HCT116 (cell line): Measurements from ENCODE around the gene IMPACT. TPM values are rescaled to one million over a fixed set of nuclear protein-coding genes. Genes with fewer than 3 reads are reported as not detected.

Experiments
- ATAC-seq: fragments of 200-7000 bp; cut with Tn5 transposase; 2 replicates; pipeline ENCODE4 v1.9.1; 2020; ENCODE audit warnings: mild to moderate bottlenecking, moderate library complexity
- BruUV-seq: library from RNA; stranded (reverse); fragments of 400-500 nt; replicated peaks from 2 replicates; lab custom pipeline; 2021; lab: Mats Ljungman, UMichigan
- CTCF ChIA-PET: fragments of 300-600 bp; sonication (Branson Sonifier 250); formaldehyde crosslinking; loops from one replicate; lab custom pipeline; 2021; ENCODE audit warnings: antibody characterized with exemption; lab: Charles Lee
- POLR2A ChIA-PET: fragments of 300-600, 350-600 bp; sonication (Branson Sonifier 250); formaldehyde crosslinking; loops from one replicate; lab custom pipeline; 2021; ENCODE audit warnings: antibody characterized with exemption; lab: Charles Lee
- RAD21 ChIA-PET, 2 experiments: fragments of 300-600 bp; sonication (Branson Sonifier 250); formaldehyde crosslinking; loops; one replicate each; lab custom pipeline; 2023; ENCODE audit warnings: low total read pairs in 2 of 2; ENCODE audit not compliant: uncharacterized antibody in 2 of 2, unreplicated experiment in 2 of 2, low non-redundant PET in 1 of 2; lab: Charles Lee
- DNase-seq: peaks from one replicate; pipeline ENCODE4 v3.0.0-alpha.2; 2010; ENCODE audit warnings: low read depth, low spot score
- H2AFZ ChIP-seq: fragments of 200-600 bp; shearing (Covaris generic), sonication (generic); 2 replicates; pipeline ENCODE4 v1.6.1; 2017; ENCODE audit warnings: low read depth, mixed run types, mixed read lengths, antibody characterized with exemption, low read length; ENCODE audit not compliant: poor library complexity, severe bottlenecking
- H3K27ac ChIP-seq: 2 replicates; pipeline ENCODE4 v1.5.1; 2012; ENCODE audit warnings: low read depth, low read length
- H3K27me3 ChIP-seq: fragments of 200-600 bp; sonication (generic); 2 replicates; pipeline ENCODE4 v1.6.1; 2016; ENCODE audit warnings: mixed run types, low read length, mixed read lengths; ENCODE audit not compliant: insufficient read depth
- H3K36me3 ChIP-seq, 2 experiments: fragments of 200-500 bp in 1 of 2; fragments of 200-600 bp in 1 of 2; sonication (Bioruptor generic) in 1 of 2; sonication (generic) in 1 of 2; 2 replicates each; pipeline versions ENCODE4 v1.5.1 to v1.6.1; 2014 to 2016; ENCODE audit warnings: low read length in 2 of 2, inconsistent platforms in 1 of 2, mixed read lengths in 1 of 2, mixed run types in 1 of 2; ENCODE audit not compliant: insufficient read depth in 2 of 2, control insufficient read depth in 1 of 2
- H3K4me1 ChIP-seq, 2 experiments: fragments of 200-600 bp in 1 of 2; sonication (generic) in 1 of 2; 2 replicates each; pipeline versions ENCODE4 v1.5.1 to v1.6.1; 2012 to 2017; ENCODE audit warnings: low read length in 2 of 2, inconsistent platforms in 1 of 2, mild to moderate bottlenecking in 1 of 2, mixed read lengths in 1 of 2, mixed run types in 1 of 2, moderate library complexity in 1 of 2; ENCODE audit not compliant: insufficient read depth in 2 of 2, control insufficient read depth in 1 of 2
- H3K4me2 ChIP-seq: fragments of 200-600 bp; sonication (generic); 2 replicates; pipeline ENCODE4 v1.6.1; 2017; ENCODE audit warnings: mixed run types, low read length, mixed read lengths
- H3K4me3 ChIP-seq, 2 experiments: fragments of 200-600 bp in 1 of 2; sonication (generic) in 1 of 2; replicated peaks in 1 of 2; 2 replicates each; pipeline ENCODE4 v1.5.1; 2011 to 2016; ENCODE audit warnings: low read length in 2 of 2, control low read depth in 1 of 2, low read depth in 1 of 2, mild to moderate bottlenecking in 1 of 2, mixed read lengths in 1 of 2, mixed run types in 1 of 2
- H3K79me2 ChIP-seq: fragments of 200-600 bp; sonication (generic); 2 replicates; pipeline ENCODE4 v1.6.1; 2017; ENCODE audit warnings: mild to moderate bottlenecking, mixed run types, low read length, moderate library complexity, mixed read lengths; ENCODE audit not compliant: insufficient read depth
- H3K9ac ChIP-seq: fragments of 200-600 bp; sonication (generic); 2 replicates; pipeline ENCODE4 v1.6.1; 2016; ENCODE audit warnings: low read length, mixed read lengths
- H3K9me2 ChIP-seq: fragments of 200-600 bp; sonication (generic), shearing (Covaris generic); 2 replicates; pipeline ENCODE4 v1.6.1; 2017; ENCODE audit warnings: mixed run types, mild to moderate bottlenecking, moderate library complexity; ENCODE audit not compliant: insufficient read depth
- H3K9me3 ChIP-seq, 2 experiments: fragments of 200-500 bp in 1 of 2; fragments of 200-600 bp in 1 of 2; sonication (Bioruptor generic) in 1 of 2; sonication (generic) in 1 of 2; 2 replicates each; pipeline ENCODE4 v1.6.1; 2014 to 2017; ENCODE audit warnings: low read length in 2 of 2, mixed read lengths in 2 of 2, inconsistent platforms in 1 of 2, low read depth in 1 of 2, mild to moderate bottlenecking in 1 of 2, mixed run types in 1 of 2, moderate library complexity in 1 of 2; ENCODE audit not compliant: control insufficient read depth in 1 of 2, insufficient read depth in 1 of 2
- H4K20me1 ChIP-seq: fragments of 200-600 bp; sonication (generic), shearing (Covaris generic); 2 replicates; pipeline ENCODE4 v1.6.1; 2017; ENCODE audit warnings: mixed run types, mild to moderate bottlenecking, moderate library complexity; ENCODE audit not compliant: insufficient read depth
- CBX3 ChIP-seq: IDR thresholded peaks from 2 replicates; pipeline ENCODE4 v1.6.1; 2012; ENCODE audit warnings: low read depth
- CEBPB ChIP-seq: IDR thresholded peaks from 2 replicates; pipeline ENCODE4 v1.6.1; 2012; ENCODE audit warnings: low read depth
- EGR1 ChIP-seq: IDR thresholded peaks from 2 replicates; pipeline ENCODE4 v1.6.1; 2012; ENCODE audit warnings: low read depth
- EZH2phosphoT487 ChIP-seq: fragments of 200-600 bp; IDR thresholded peaks from 2 replicates; pipeline ENCODE4 v1.6.1; 2018; ENCODE audit warnings: antibody characterized with exemption, borderline replicate concordance
- JUND ChIP-seq: IDR thresholded peaks from 2 replicates; pipeline ENCODE4 v1.6.1; 2012
- MAX ChIP-seq: IDR thresholded peaks from 2 replicates; pipeline ENCODE4 v1.6.1; 2012
- POLR2A ChIP-seq: IDR thresholded peaks from 2 replicates; pipeline ENCODE4 v1.7.0; 2011; ENCODE audit warnings: borderline replicate concordance; ENCODE audit not compliant: insufficient read depth, insufficient read length; ENCODE audit errors: extremely low read depth
- REST ChIP-seq: IDR thresholded peaks from 2 replicates; pipeline ENCODE4 v1.6.1; 2012; ENCODE audit warnings: low read depth
- SIN3A ChIP-seq: IDR thresholded peaks from 2 replicates; pipeline ENCODE4 v1.6.1; 2012; ENCODE audit warnings: low read depth
- SP1 ChIP-seq: IDR thresholded peaks from 2 replicates; pipeline ENCODE4 v1.6.1; 2012; ENCODE audit warnings: low read depth
- SRF ChIP-seq: IDR thresholded peaks from 2 replicates; pipeline ENCODE4 v1.6.1; 2012; ENCODE audit warnings: low read depth
- TCF7L2 ChIP-seq: IDR thresholded peaks from 2 replicates; pipeline ENCODE4 v1.7.0; 2011; ENCODE audit warnings: borderline replicate concordance, inconsistent platforms; ENCODE audit not compliant: insufficient read depth, insufficient read length; ENCODE audit errors: extremely low read depth
- YY1 ChIP-seq: IDR thresholded peaks from 2 replicates; pipeline ENCODE4 v1.6.1; 2011; ENCODE audit warnings: low read length, low read depth, moderate library complexity, mild to moderate bottlenecking; ENCODE audit not compliant: insufficient replicate concordance; ENCODE audit errors: extremely low read depth
- ZBTB33 ChIP-seq: IDR thresholded peaks from 2 replicates; pipeline ENCODE4 v1.6.1; 2011; ENCODE audit warnings: mild to moderate bottlenecking, low read length, moderate library complexity; ENCODE audit not compliant: insufficient replicate concordance; ENCODE audit errors: extremely low read depth
- ZFX ChIP-seq: fragments of 450-650 bp; IDR thresholded peaks from 2 replicates; pipeline ENCODE4 v1.6.1; 2017
- ZNF274 ChIP-seq: fragments of 200-500 bp; sonication (Bioruptor generic); IDR thresholded peaks from 2 replicates; pipeline ENCODE4 v1.6.1; 2014; ENCODE audit warnings: mild to moderate bottlenecking, low read depth, low read length, inconsistent platforms
- intact Hi-C: fragments of 100-400 bp; cut with micrococcal nuclease; formaldehyde crosslinking; loops from 2 replicates; pipeline ENCODE4 v1.10.0; 2022
- total RNA-seq: library from RNA; stranded (reverse); gene quantifications from one replicate; pipeline ENCODE4 v1.2.1, GENCODE V29; 2021; ENCODE audit not compliant: unreplicated experiment

The IMPACT gene
- total RNA-seq, 1 experiment from 2014 or later = 46.4 TPM

GRCh38 chr18:24417480-24417879 is 9.0 kb upstream of the IMPACT start (continued):
- TF ChIP-seq ZBTB33 = no peak
- TF ChIP-seq, all 23 proteins: peak for 0

GRCh38 chr18:24420551-24420950 is 5.9 kb upstream of the IMPACT start:
- intact Hi-C loops = loop anchor here (10.0 kb wide), 1 partner anchor 66 kb away; no protein-coding TSS in a partner anchor
- Histone ChIP-seq H3K4me2 (no peak overlapping the region), H3K9ac (no peak overlapping the region), H3K36me3 (no peaks in the 10 kb centered on the region), H3K27ac (no peak overlapping the region), H3K9me2 (no peaks in the 10 kb centered on the region), H3K4me3 (no peak overlapping the region), H3K9me3 (no peaks in the 10 kb centered on the region), H2AFZ (no peak overlapping the region), H4K20me1 (no peaks in the 10 kb centered on the region), H3K4me1 (peaks cover 0 to 3% of the 10 kb centered on the region in 2 experiments; a peak in 1 of 4 replicates), H3K27me3 (no peaks in the 10 kb centered on the region), H3K79me2 (no peaks in the 10 kb centered on the region)
- ATAC-seq = no peak
- ChIA-PET POLR2A (interaction anchor here (1.0 kb wide), 1 partner anchor 8 kb away, joined by 3 read pairs; no protein-coding TSS in a partner anchor), CTCF (no interaction called here), RAD21 (no interaction called here)
- no peak for DNase-seq
- BruUV-seq = no TSS peak
- TF ChIP-seq EZH2phosphoT487 (no peak), YY1 (no peak), SRF (no peak), CEBPB (no peak), ZBTB33 (no peak), ZNF274 (no peak), ZFX (no peak), JUND (no peak), SIN3A (no peak), REST (no peak), TCF7L2 (no peak), CBX3 (no peak), MAX (no peak), SP1 (no peak), POLR2A (no peak), EGR1 (no peak)
